Lower leg skin (tissue), 4 donors: ENCODE results near the gene CAMSAP2. TPM values are rescaled to one million over a fixed set of nuclear protein-coding genes. Genes with fewer than 3 reads are reported as not detected.

Source experiments
- DNase-seq, 2 donors: peaks; one replicate each; pipeline ENCODE4 v3.0.0-alpha.2; 2019; ENCODE audit warnings: low spot score in 2 of 2
- H3K4me3 ChIP-seq: fragments of 200-600 bp; sonication (generic); 2 replicates; pipeline ENCODE4 v1.5.1; 2017; ENCODE audit warnings: mild to moderate bottlenecking, low read depth; ENCODE audit not compliant: poor library complexity, severe bottlenecking
- CTCF ChIP-seq, 3 donors: fragments of 450-650 bp; IDR thresholded peaks; one replicate each; pipeline ENCODE4 v1.5.1; 2016; ENCODE audit warnings: antibody characterized with exemption in 3 of 3, mild to moderate bottlenecking in 3 of 3, moderate library complexity in 2 of 3
- POLR2A ChIP-seq, 2 donors: fragments of 450-650 bp; IDR thresholded peaks; one replicate each; pipeline ENCODE4 v1.6.1; 2016 to 2017; ENCODE audit warnings: antibody characterized with exemption in 2 of 2, mild to moderate bottlenecking in 1 of 2, moderate library complexity in 1 of 2
- WGBS, 2 donors: methylation state at CpG; one replicate each; pipeline ENCODE4 v1.1.5; 2018; 5-methylcytosine and 5-hydroxymethylcytosine counted together
- intact Hi-C: fragments of 100-400 bp; cut with DNase I; formaldehyde crosslinking; loops from one replicate; pipeline ENCODE4 v1.15.0; 2023; ENCODE audit warnings: low total_unique reads
- total RNA-seq, 4 donors: library from RNA; depleted of rRNA; stranded (reverse); fragments of >200 nt; gene quantifications; one replicate each; pipeline ENCODE4 v1.1.0, GENCODE V29; 2016

The CAMSAP2 gene
- total RNA-seq, 4 donors from 2014 or later: 22.5 to 41.3 (median 36.1) TPM

GRCh38 chr1:200706111-200706814 is 32.4 kb upstream of the CAMSAP2 start:
- WGBS, 2 donors: 48 to 53% methylated on average over 4 of the region's 4 CpGs

DNA sequence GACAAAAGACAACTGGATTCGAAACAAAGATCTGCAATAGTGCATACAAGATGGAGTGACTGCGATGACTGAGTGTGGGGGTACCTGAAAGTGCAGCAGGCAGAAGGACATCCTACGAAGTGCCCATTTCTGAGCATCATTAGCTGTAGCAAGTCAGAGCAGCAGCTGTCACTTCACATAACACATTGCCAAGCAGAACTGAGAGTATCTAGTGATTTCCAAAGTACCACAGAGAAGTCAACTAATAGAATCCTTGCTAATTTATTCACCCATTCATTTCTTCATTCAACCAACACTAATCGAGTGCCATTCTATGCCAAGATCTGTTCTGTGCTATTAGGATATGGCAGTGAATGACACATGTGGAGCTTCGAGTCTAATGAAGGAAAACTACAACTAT is 31.6 kb upstream of the CAMSAP2 start:
- DNase-seq: no peak
- TF ChIP-seq CTCF (IDR thresholded peaks at IDR 0.05) (no peak), POLR2A (IDR thresholded peaks at IDR 0.05) (no peak)
- H3K4me3 ChIP-seq: no peak overlapping the region
- 87 to 91% methylated on average over 5 of the region's 5 CpGs for WGBS, 2 donors
- intact Hi-C loops: no loop called here

More at GRCh38 chr1:200706111-200706814, 32.4 kb upstream of the CAMSAP2 start:
- H3K4me3 ChIP-seq: no peak overlapping the region
- no peak for DNase-seq
- intact Hi-C loops: no loop called here
- TF ChIP-seq CTCF (IDR thresholded peaks at IDR 0.05): no peak
- no peak for TF ChIP-seq POLR2A (IDR thresholded peaks at IDR 0.05)

DNA sequence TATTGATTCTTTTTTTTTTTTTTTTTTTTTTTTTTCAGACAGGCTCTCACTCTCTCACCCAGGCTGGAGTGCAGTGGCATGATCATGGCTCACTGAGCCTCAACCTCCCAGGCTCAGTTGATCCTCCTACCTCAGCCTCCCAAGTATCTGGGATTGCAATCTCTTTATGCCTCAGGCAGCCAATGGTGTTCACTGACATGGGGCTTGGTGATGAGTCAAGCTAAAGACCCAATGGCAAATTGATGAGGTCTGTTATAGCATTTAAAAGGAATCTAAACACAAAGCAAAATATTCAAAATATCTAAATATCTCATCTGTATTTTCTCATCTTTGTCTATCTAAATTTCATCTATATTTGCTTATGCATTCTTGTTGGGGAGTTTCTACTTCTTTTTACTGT is 30.5 kb upstream of the CAMSAP2 start:
- DNase-seq: no peak
- H3K4me3 ChIP-seq: no peak overlapping the region
- TF ChIP-seq POLR2A (IDR thresholded peaks at IDR 0.05) (no peak), CTCF (IDR thresholded peaks at IDR 0.05) (no peak)
- intact Hi-C loops: no loop called here

DNA sequence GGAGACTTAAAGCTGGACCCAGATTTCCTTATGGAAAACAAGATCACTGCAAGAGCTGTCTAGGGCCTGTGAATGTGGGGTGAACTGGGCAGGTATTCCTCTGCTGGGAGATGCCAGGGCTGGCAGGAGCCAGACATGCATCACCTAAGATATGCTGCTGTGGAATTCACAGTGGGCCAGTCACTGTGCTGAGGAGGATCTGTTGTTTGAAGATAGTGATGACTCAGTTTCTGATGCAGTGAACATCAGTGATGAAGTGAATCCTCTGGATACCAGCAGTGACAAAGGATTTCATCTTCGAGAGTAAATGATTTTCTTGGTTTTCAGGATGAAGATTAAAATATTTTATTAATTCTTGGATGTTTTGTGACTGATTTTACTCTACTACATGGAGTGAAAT is 29.9 kb upstream of the CAMSAP2 start:
- no peak for TF ChIP-seq CTCF (IDR thresholded peaks at IDR 0.05)
- TF ChIP-seq POLR2A (IDR thresholded peaks at IDR 0.05): no peak
- intact Hi-C loops: no loop called here
- no peak for DNase-seq
- no peak overlapping the region for H3K4me3 ChIP-seq
- 89 to 98% methylated on average over 1 of the region's 1 CpG for WGBS, 2 donors

- TF ChIP-seq CTCF (IDR thresholded peaks at IDR 0.05) (no peak), POLR2A (IDR thresholded peaks at IDR 0.05) (no peak)
- H3K4me3 ChIP-seq: no peak overlapping the region
- WGBS, 2 donors: 84 to 86% methylated on average over 2 of the region's 2 CpGs
- DNase-seq: no peak
- intact Hi-C loops: no loop called here
Observed at GRCh38 chr1:200710166-200710565, 28.5 kb upstream of the CAMSAP2 start.
